ENCODE results near the gene HSPA8. TPM values are rescaled to one million over a fixed set of nuclear protein-coding genes. Genes with fewer than 3 reads are reported as not detected.

Gene HSPA8
- polyA plus RNA-seq, 1 of the 3 experiments (the other 2 are of a cell fraction), result 2,088 TPM

GRCh38 chr11:123072762-123073161, 10.8 kb upstream of the HSPA8 start:
- Histone ChIP-seq H3K79me2 (ENCODE audit: insufficient read depth) (peaks cover 14% of the 10 kb centered on the region), H3K9me3 (no peaks in the 10 kb centered on the region), H3K9ac (no peak overlapping the region), H3K36me3 (replicated peaks in 1 of 2; ENCODE audit: control insufficient read depth in 1 of 2, insufficient read depth in 2 of 2, low read length in 1 of 2) (peaks cover 36 to 78% of the 10 kb centered on the region in 2 experiments), H3F3A (replicated peaks; ENCODE audit: insufficient read depth) (peaks cover 21% of the 10 kb centered on the region), H3K4me2 (no peak overlapping the region), H3K4me1 (ENCODE audit: control insufficient read depth in 1 of 2, insufficient read depth in 2 of 2, low read depth in 1 of 2, low read length in 1 of 2) (no peaks in the 10 kb centered on the region), H3K27ac (ENCODE audit: low read depth in 2 of 2, low read length in 1 of 2) (no peak overlapping the region), H4K20me1 (ENCODE audit: insufficient read depth) (no peaks in the 10 kb centered on the region), H3K4me3 (ENCODE audit: low read depth in 2 of 2, low read length in 1 of 2) (no peak overlapping the region), H2AFZ (ENCODE audit: low read depth) (no peak overlapping the region), H3K9me2 (no peaks in the 10 kb centered on the region), H3K27me3 (ENCODE audit: insufficient read depth) (no peaks in the 10 kb centered on the region)
- CTCF ChIA-PET, result interaction anchor here (0.6 to 1.2 kb wide), 4 partner anchors 30 to 52 kb away, joined by 3 to 4 read pairs (median 3); no protein-coding TSS in a partner anchor
- POLR2A ChIA-PET, result no interaction called here
- no peak for TF ChIP-seq NRF1 (IDR thresholded peaks at IDR 0.05; ENCODE audit: low read depth, low read length)
- no peak for TF ChIP-seq TEAD4 (IDR thresholded peaks at IDR 0.05; ENCODE audit: borderline replicate concordance, insufficient read depth)
- no peak for TF ChIP-seq CHD2 (IDR thresholded peaks at IDR 0.05; ENCODE audit: low read length, partially characterized antibody)
- TF ChIP-seq EZH2phosphoT487 (IDR thresholded peaks at IDR 0.05; ENCODE audit: borderline replicate concordance, low read depth), result no peak
- TF ChIP-seq NFIC (IDR thresholded peaks at IDR 0.05; ENCODE audit: borderline replicate concordance), result no peak
- TF ChIP-seq GATA2 (CRISPR knock-in tag; IDR thresholded peaks at IDR 0.05), result no peak
- no peak for TF ChIP-seq USF2 (IDR thresholded peaks at IDR 0.05; ENCODE audit: borderline replicate concordance, low read depth, low read length)
- no peak for TF ChIP-seq ZBTB33 (IDR thresholded peaks at IDR 0.05; ENCODE audit: borderline replicate concordance, low read depth)
- DNase-seq, result no peak

- Histone ChIP-seq H3K36me3 (replicated peaks in 1 of 2; ENCODE audit: control insufficient read depth in 1 of 2, insufficient read depth in 2 of 2, low read length in 1 of 2) (peaks cover 36 to 74% of the 10 kb centered on the region in 2 experiments), H3F3A (replicated peaks; ENCODE audit: insufficient read depth) (peaks cover 21% of the 10 kb centered on the region), H3K9me2 (no peaks in the 10 kb centered on the region), H3K27me3 (ENCODE audit: insufficient read depth) (no peaks in the 10 kb centered on the region), H4K20me1 (ENCODE audit: insufficient read depth) (no peaks in the 10 kb centered on the region), H3K4me3 (ENCODE audit: low read depth in 2 of 2, low read length in 1 of 2) (no peak overlapping the region), H2AFZ (ENCODE audit: low read depth) (no peak overlapping the region), H3K4me2 (no peak overlapping the region), H3K4me1 (ENCODE audit: control insufficient read depth in 1 of 2, insufficient read depth in 2 of 2, low read depth in 1 of 2, low read length in 1 of 2) (no peaks in the 10 kb centered on the region), H3K27ac (ENCODE audit: low read depth in 2 of 2, low read length in 1 of 2) (no peak overlapping the region), H3K9ac (no peak overlapping the region), H3K9me3 (no peaks in the 10 kb centered on the region), H3K79me2 (ENCODE audit: insufficient read depth) (peaks cover 13% of the 10 kb centered on the region)
- ChIA-PET POLR2A (no interaction called here), CTCF (interaction anchor here (1.1 to 1.2 kb wide), 2 partner anchors 31 to 52 kb away, joined by 3 read pairs; no protein-coding TSS in a partner anchor)
- no peak for TF ChIP-seq NFIC (IDR thresholded peaks at IDR 0.05; ENCODE audit: borderline replicate concordance)
- TF ChIP-seq GABPA (IDR thresholded peaks at IDR 0.05; ENCODE audit: low read depth), result no peak
- TF ChIP-seq TEAD4 (IDR thresholded peaks at IDR 0.05; ENCODE audit: borderline replicate concordance, insufficient read depth), result no peak
- DNase-seq, result no peak
- WGBS (ENCODE audit: low lambda C conversion rate), result 65% methylated on average over 2 of the region's 2 CpGs
Observed at GRCh38 chr11:123072332-123072761, 10.4 kb upstream of the HSPA8 start.
